OCI-M2 (cell line): Measurements from ENCODE around the gene IDUA.
"Not testable (repeated sequence)": the region's sequence is repeated elsewhere in the genome, so short reads cannot be mapped to it uniquely, and the experiment has no call there.

ENCODE experiments used
- DNase-seq: peaks from one replicate; lab custom pipeline; 2025; ENCODE audit not compliant: unreplicated experiment; lab: John Stamatoyannopoulos, UW

IDUA gene

GRCh38 chr4:966266-967112, 20.4 kb upstream of the IDUA start:
- no peak for DNase-seq

- no peak for DNase-seq
These were observed 19.4 kb upstream of the IDUA start for GRCh38 chr4:967113-968104.

- no peak for DNase-seq
These were observed 18.6 kb upstream of the IDUA start for GRCh38 chr4:968221-968620.

- DNase-seq: no peak
These were observed 18.0 kb upstream of the IDUA start for GRCh38 chr4:968621-969394.

- DNase-seq: no peak
These were observed 16.6 kb upstream of the IDUA start for GRCh38 chr4:970046-970745.

- no peak for DNase-seq
These were observed 15.9 kb upstream of the IDUA start for GRCh38 chr4:970854-971520.

GRCh38 chr4:971666-972500, 15.0 kb upstream of the IDUA start:
- DNase-seq: no peak

- no peak for DNase-seq
These were observed 14.0 kb upstream of the IDUA start for GRCh38 chr4:972651-973424.

GRCh38 chr4:973431-974397, 13.1 kb upstream of the IDUA start, which contains the start of gene DGKQ:
Gene DGKQ (minus strand): TSS chr4:973569. CDS start chr4:973482, 87 bp downstream.
- no peak for DNase-seq

GRCh38 chr4:974668-975067, 12.2 kb upstream of the IDUA start:
- DNase-seq: no peak

GRCh38 chr4:976016-976415, 10.8 kb upstream of the IDUA start:
- DNase-seq: not testable (repeated sequence)

- no peak for DNase-seq
These were observed 7.7 kb upstream of the IDUA start for GRCh38 chr4:978957-979701.

- no peak for DNase-seq
These were observed 4.6 kb upstream of the IDUA start for GRCh38 chr4:982291-982690.

GRCh38 chr4:982814-983213, 4.0 kb upstream of the IDUA start:
- DNase-seq: no peak

- DNase-seq: no peak
These were observed 2.3 kb upstream of the IDUA start for GRCh38 chr4:984336-985054.
